Endothelial cell of umbilical vein (primary cell): Measurements from ENCODE around the gene NTN1. TPM values are rescaled to one million over a fixed set of nuclear protein-coding genes. Genes with fewer than 3 reads are reported as not detected.

Experiments
- BruUV-seq: library from RNA; stranded (reverse); fragments of 400-500 nt; replicated peaks from 2 replicates; lab custom pipeline; 2021; lab: Mats Ljungman, UMichigan
- CTCF ChIA-PET: fragments of 300-600, 350-600 bp; sonication (Branson Sonifier 250); formaldehyde crosslinking; loops from one replicate; lab custom pipeline; 2021; ENCODE audit warnings: antibody characterized with exemption, inconsistent platforms; lab: Charles Lee
- POLR2A ChIA-PET: fragments of 300-600, 350-600 bp; sonication (Branson Sonifier 250); formaldehyde crosslinking; loops from one replicate; lab custom pipeline; 2021; ENCODE audit warnings: antibody characterized with exemption, inconsistent platforms; lab: Charles Lee
- DNase-seq: peaks from one replicate; pipeline ENCODE4 v3.0.0-alpha.2; 2011; ENCODE audit warnings: low read depth, low spot score
- FAIRE-seq: peaks from 2 replicates; lab custom pipeline; 2011; peaks lifted over from hg19 to GRCh38; lab: Jason Lieb, UNC
- H2AFZ ChIP-seq: 2 replicates; pipeline ENCODE4 v1.6.0; 2012; ENCODE audit warnings: low read depth, low read length, control low read depth, inconsistent platforms
- H3K27ac ChIP-seq: 2 replicates; pipeline ENCODE4 v1.5.1; 2011; ENCODE audit warnings: low read depth, mild to moderate bottlenecking, control low read depth, low read length, moderate library complexity; ENCODE audit not compliant: insufficient read depth
- H3K27me3 ChIP-seq, 2 experiments: 2 replicates each; pipeline versions ENCODE4 v1.6.0 to v1.6.1; 2011; ENCODE audit warnings: low read length in 2 of 2, mixed read lengths in 1 of 2; ENCODE audit not compliant: control insufficient read depth in 2 of 2, insufficient read depth in 2 of 2
- H3K36me3 ChIP-seq, 2 experiments: 2 replicates in 1 of 2; 3 replicates in 1 of 2; pipeline ENCODE4 v1.5.1; 2011; ENCODE audit warnings: low read length in 2 of 2, mild to moderate bottlenecking in 1 of 2, moderate library complexity in 1 of 2; ENCODE audit not compliant: control insufficient read depth in 2 of 2, insufficient read depth in 2 of 2; ENCODE audit errors: extremely low read depth in 1 of 2
- H3K4me1 ChIP-seq: 3 replicates; pipeline ENCODE4 v1.5.1; 2011; ENCODE audit warnings: mild to moderate bottlenecking, low read length; ENCODE audit not compliant: control insufficient read depth, insufficient read depth; ENCODE audit errors: extremely low read depth
- H3K4me2 ChIP-seq: 2 replicates; pipeline ENCODE4 v1.6.1; 2011; ENCODE audit warnings: low read length, control low read depth, mixed read lengths; ENCODE audit not compliant: insufficient read depth
- H3K4me3 ChIP-seq, 3 experiments: fragments of 200-600 bp in 1 of 3; sonication (generic), shearing (Covaris generic) in 1 of 3; replicated peaks in 1 of 3; 2 replicates each; pipeline ENCODE4 v1.5.1; 2011 to 2016; ENCODE audit warnings: control low read depth in 3 of 3, low read length in 3 of 3, mild to moderate bottlenecking in 2 of 3, inconsistent platforms in 1 of 3, low read depth in 1 of 3, moderate library complexity in 1 of 3; ENCODE audit not compliant: insufficient read depth in 1 of 3
- H3K79me2 ChIP-seq: 2 replicates; pipeline ENCODE4 v1.6.0; 2012; ENCODE audit warnings: low read length, inconsistent platforms; ENCODE audit not compliant: control insufficient read depth, insufficient read depth
- H3K9ac ChIP-seq: replicated peaks from 2 replicates; pipeline ENCODE3; 2011; ENCODE audit warnings: low read length, control low read depth; ENCODE audit not compliant: insufficient read depth; ENCODE audit errors: extremely low read depth
- H3K9me1 ChIP-seq: replicated peaks from 3 replicates; pipeline ENCODE4 v1.6.0; 2011; ENCODE audit warnings: mild to moderate bottlenecking, low read length; ENCODE audit not compliant: control insufficient read depth, insufficient read depth; ENCODE audit errors: extremely low read depth
- H3K9me3 ChIP-seq: replicated peaks from 2 replicates; pipeline ENCODE4 v1.5.1; 2012; ENCODE audit warnings: low read length, inconsistent platforms; ENCODE audit not compliant: control insufficient read depth, insufficient read depth
- H4K20me1 ChIP-seq: replicated peaks from 2 replicates; pipeline ENCODE3; 2011; ENCODE audit warnings: mild to moderate bottlenecking, low read length; ENCODE audit not compliant: control insufficient read depth, insufficient read depth; ENCODE audit errors: extremely low read depth
- EZH2 ChIP-seq: IDR thresholded peaks from 2 replicates; pipeline ENCODE4 v1.6.1; 2012; ENCODE audit warnings: borderline replicate concordance, low read depth, mild to moderate bottlenecking, moderate library complexity, low read length, inconsistent platforms; ENCODE audit not compliant: severe bottlenecking
- FOS ChIP-seq: IDR thresholded peaks from 2 replicates; pipeline ENCODE4 v1.6.1; 2011; ENCODE audit warnings: mild to moderate bottlenecking, low read length, moderate library complexity, borderline replicate concordance; ENCODE audit not compliant: insufficient read depth
- GATA2 ChIP-seq: IDR thresholded peaks from 2 replicates; pipeline ENCODE4 v1.7.0; 2011; ENCODE audit warnings: low read depth, mild to moderate bottlenecking, moderate library complexity, mixed read lengths, low read length; ENCODE audit not compliant: insufficient read length, insufficient read depth
- JUN ChIP-seq: IDR thresholded peaks from 2 replicates; pipeline ENCODE4 v1.6.1; 2011; ENCODE audit warnings: borderline replicate concordance, low read depth; ENCODE audit not compliant: insufficient read length, insufficient read depth
- MYC ChIP-seq: IDR thresholded peaks from one replicate; pipeline ENCODE4 v1.6.1; 2011; ENCODE audit warnings: mild to moderate bottlenecking, low read depth, low read length
- POLR2A ChIP-seq: IDR thresholded peaks from 2 replicates; pipeline ENCODE4 v1.6.1; 2012; ENCODE audit warnings: low read depth, mild to moderate bottlenecking, control low read depth, low read length
- POLR2AphosphoS5 ChIP-seq: IDR thresholded peaks from 2 replicates; pipeline ENCODE4 v1.6.1; 2012; ENCODE audit warnings: low read depth, mild to moderate bottlenecking, control low read depth, low read length, moderate library complexity; ENCODE audit not compliant: insufficient read depth
- dilution Hi-C: fragments of 300-500 bp; cut with MboI; formaldehyde crosslinking; loops from one replicate; pipeline ENCODE4 v1.15.0; 2019; ENCODE audit warnings: low sequenced_read_pairs; ENCODE audit not compliant: extremely low pct_ligation_motif_present
- intact Hi-C: fragments of 100-400 bp; cut with micrococcal nuclease; formaldehyde crosslinking; loops from one replicate; pipeline ENCODE4 v1.10.0; 2022
- polyA plus RNA-seq, 4 experiments: library from polyadenylated mRNA; depleted of rRNA in 3 of 4; stranded (reverse) in 3 of 4; unstranded in 1 of 4; fragments of >200 nt; gene quantifications; 2 replicates each; pipeline versions ENCODE4 v1.2.1 to v1.2.3, GENCODE V29; 2011 to 2012; ENCODE audit warnings: missing spikeins in 1 of 4
- total RNA-seq: library from RNA; stranded (reverse); gene quantifications from 2 replicates; pipeline ENCODE4 v1.2.3, GENCODE V29; 2021
- TF ChIP-seq, protein P1 (sequence below), 2 donors: IDR thresholded peaks; 1 replicate in 1 of 2; 2 replicates in 1 of 2; pipeline ENCODE4 v1.5.1; 2011; ENCODE audit warnings: low read length in 2 of 2, mild to moderate bottlenecking in 2 of 2, moderate library complexity in 2 of 2, control low read depth in 1 of 2, inconsistent platforms in 1 of 2, low read depth in 1 of 2; ENCODE audit not compliant: insufficient read depth in 1 of 2; ENCODE audit errors: extremely low read depth in 1 of 2
- TF ChIP-seq, protein P2 (sequence below): IDR thresholded peaks from 2 replicates; pipeline ENCODE4 v1.6.1; 2011; ENCODE audit not compliant: insufficient read depth, insufficient read length

Gene NTN1
- total and polyA plus RNA-seq, 2 donors (not counting 3 experiments of a cell fraction or from before 2014, with no cell fraction given), result 0.10 to 0.18 TPM

DNA sequence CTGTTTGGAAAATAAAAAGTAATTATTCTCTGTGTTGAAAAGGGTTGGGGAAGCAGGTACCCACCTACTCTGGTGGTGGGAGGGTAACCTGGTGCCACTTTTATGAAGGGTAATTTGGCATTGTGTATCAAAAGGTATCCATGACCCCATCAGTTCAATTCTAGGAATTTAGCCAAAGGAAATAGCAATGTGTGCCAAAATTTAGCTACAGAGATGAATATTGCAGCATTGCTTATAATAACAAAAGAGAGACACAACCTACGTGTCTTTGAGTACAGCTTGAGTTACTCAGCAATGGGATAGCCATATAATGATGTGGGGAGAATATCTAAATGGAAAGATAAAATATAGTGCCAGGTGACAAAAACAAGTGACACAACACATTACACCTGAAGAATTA, 170.7 kb downstream of the NTN1 start:
- FAIRE-seq (no peak), DNase-seq (no peak)
- CTCF ChIA-PET, result interaction anchor here (1.4 kb wide), 1 partner anchor 22 kb away, joined by 3 read pairs; no protein-coding TSS in a partner anchor

DNA sequence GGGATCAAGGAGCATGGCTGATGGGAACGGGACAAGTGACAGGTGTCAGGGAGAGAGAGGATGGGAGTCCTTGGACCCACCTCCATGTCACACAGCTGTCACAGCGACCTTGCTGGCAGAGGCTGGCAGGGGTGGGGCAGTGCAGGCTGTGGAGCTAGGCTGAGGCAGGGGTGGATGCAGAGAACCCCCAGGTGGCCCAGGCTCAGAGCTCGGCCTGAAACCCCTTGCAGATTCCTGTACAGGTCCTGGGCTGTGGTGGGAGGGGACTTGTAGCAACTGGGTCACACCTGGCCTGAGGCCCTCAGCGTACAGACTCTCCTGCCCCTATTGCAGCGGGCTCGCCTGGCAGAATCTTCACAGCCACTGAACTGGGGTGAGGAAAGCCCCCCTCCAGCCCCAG, 174.1 kb downstream of the NTN1 start:
- no peaks in the 10 kb centered on the region for H4K20me1 ChIP-seq
- ChIA-PET POLR2A (no interaction called here), CTCF (no interaction called here)
- DNase-seq (no peak), FAIRE-seq (no peak)
- H3K4me3 ChIP-seq, result no peak overlapping the region
- H3K27ac ChIP-seq, result no peak overlapping the region
- no peaks in the 10 kb centered on the region for H3K36me3 ChIP-seq
- dilution Hi-C loops (no loop called here), intact Hi-C loops (no loop called here)
- H3K4me1 ChIP-seq, result no peaks in the 10 kb centered on the region
- no TSS peak for BruUV-seq
- no peak overlapping the region for H2AFZ ChIP-seq
- H3K27me3 ChIP-seq, result no peaks in the 10 kb centered on the region
- H3K4me2 ChIP-seq, result no peak overlapping the region
- no peaks in the 10 kb centered on the region for H3K9me3 ChIP-seq
- no peaks in the 10 kb centered on the region for H3K79me2 ChIP-seq
- no peak overlapping the region for H3K9ac ChIP-seq
- H3K9me1 ChIP-seq, result no peaks in the 10 kb centered on the region
- TF ChIP-seq FOS (no peak), JUN (no peak), EZH2 (no peak), MYC (no peak), POLR2A (no peak), POLR2AphosphoS5 (no peak), GATA2 (no peak)
- TF ChIP-seq, protein P1, sequence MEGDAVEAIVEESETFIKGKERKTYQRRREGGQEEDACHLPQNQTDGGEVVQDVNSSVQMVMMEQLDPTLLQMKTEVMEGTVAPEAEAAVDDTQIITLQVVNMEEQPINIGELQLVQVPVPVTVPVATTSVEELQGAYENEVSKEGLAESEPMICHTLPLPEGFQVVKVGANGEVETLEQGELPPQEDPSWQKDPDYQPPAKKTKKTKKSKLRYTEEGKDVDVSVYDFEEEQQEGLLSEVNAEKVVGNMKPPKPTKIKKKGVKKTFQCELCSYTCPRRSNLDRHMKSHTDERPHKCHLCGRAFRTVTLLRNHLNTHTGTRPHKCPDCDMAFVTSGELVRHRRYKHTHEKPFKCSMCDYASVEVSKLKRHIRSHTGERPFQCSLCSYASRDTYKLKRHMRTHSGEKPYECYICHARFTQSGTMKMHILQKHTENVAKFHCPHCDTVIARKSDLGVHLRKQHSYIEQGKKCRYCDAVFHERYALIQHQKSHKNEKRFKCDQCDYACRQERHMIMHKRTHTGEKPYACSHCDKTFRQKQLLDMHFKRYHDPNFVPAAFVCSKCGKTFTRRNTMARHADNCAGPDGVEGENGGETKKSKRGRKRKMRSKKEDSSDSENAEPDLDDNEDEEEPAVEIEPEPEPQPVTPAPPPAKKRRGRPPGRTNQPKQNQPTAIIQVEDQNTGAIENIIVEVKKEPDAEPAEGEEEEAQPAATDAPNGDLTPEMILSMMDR (IDR thresholded peaks at IDR 0.05; ENCODE audit: extremely low read depth in 1 of 2, insufficient read depth in 1 of 2, low read depth in 1 of 2, low read length in 2 of 2), result no peak
- TF ChIP-seq, protein P2, sequence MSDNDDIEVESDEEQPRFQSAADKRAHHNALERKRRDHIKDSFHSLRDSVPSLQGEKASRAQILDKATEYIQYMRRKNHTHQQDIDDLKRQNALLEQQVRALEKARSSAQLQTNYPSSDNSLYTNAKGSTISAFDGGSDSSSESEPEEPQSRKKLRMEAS, result no peak

More for the DNA sequence above, 170.7 kb downstream of the NTN1 start:
- Histone ChIP-seq H3K9ac (no peak overlapping the region), H3K36me3 (no peaks in the 10 kb centered on the region), H2AFZ (no peak overlapping the region), H3K9me1 (no peaks in the 10 kb centered on the region), H3K4me2 (no peak overlapping the region), H3K27me3 (no peaks in the 10 kb centered on the region), H3K4me1 (no peaks in the 10 kb centered on the region), H4K20me1 (no peaks in the 10 kb centered on the region), H3K27ac (no peak overlapping the region), H3K4me3 (no peak overlapping the region), H3K9me3 (no peaks in the 10 kb centered on the region), H3K79me2 (no peaks in the 10 kb centered on the region)
- BruUV-seq, result no TSS peak
- dilution Hi-C loops (no loop called here), intact Hi-C loops (no loop called here)
- POLR2A ChIA-PET, result no interaction called here
- TF ChIP-seq, protein P1 (IDR thresholded peaks at IDR 0.05; ENCODE audit: extremely low read depth in 1 of 2, insufficient read depth in 1 of 2, low read depth in 1 of 2, low read length in 2 of 2), result no peak
